ENCODE results near the gene PTPN7.
"Not testable (repeated sequence)": the region's sequence is repeated elsewhere in the genome, so short reads cannot be mapped to it uniquely, and the experiment has no call there.

The PTPN7 gene

DNA sequence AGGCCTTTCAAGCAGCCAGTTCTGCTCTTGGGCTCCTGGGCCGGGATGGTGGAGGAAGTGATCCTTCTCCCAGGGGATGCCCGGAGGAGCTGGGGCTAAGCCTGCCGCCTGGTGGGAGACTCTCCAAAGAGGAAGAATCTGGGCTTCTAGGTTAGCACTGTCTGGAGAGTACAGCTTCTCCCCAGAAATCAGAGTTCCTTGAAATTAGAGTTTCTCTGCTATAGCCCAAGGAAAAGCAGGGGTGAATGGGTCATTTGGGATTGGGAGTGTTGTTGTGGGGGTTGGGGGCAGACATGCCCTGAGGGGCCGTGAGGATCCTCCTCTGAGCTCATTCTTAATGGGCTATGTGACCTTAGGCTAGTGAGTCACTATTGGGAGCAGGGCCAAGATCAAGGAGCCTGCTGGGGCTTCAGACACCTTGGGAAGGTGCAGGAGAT is 39.7 kb upstream of the PTPN7 start:
- H3K27me3 ChIP-seq (ENCODE audit: control insufficient read depth, insufficient read depth, low read length), result no peaks in the 10 kb centered on the region; the same call in 1 of the 2 replicates
- no peak overlapping the region for H3K27ac ChIP-seq (ENCODE audit: low read length)
- H3K4me3 ChIP-seq (ENCODE audit: low read length), result no peak overlapping the region
- WGBS (ENCODE audit: insufficient coverage, insufficient read length), result no CpG with 5 or more reads among the region's 4 CpGs
- H3K9me3 ChIP-seq (ENCODE audit: control insufficient read depth, insufficient read depth, low read length), result no peaks in the 10 kb centered on the region
- H3K36me3 ChIP-seq (ENCODE audit: control insufficient read depth, insufficient read depth, low read length), result no peaks in the 10 kb centered on the region
- DNase-seq (ENCODE audit: low read depth, low spot score), result no peak
- H3K4me1 ChIP-seq (ENCODE audit: control insufficient read depth, insufficient read depth, low read length), result no peaks in the 10 kb centered on the region; the same call in 1 of the 2 replicates

DNA sequence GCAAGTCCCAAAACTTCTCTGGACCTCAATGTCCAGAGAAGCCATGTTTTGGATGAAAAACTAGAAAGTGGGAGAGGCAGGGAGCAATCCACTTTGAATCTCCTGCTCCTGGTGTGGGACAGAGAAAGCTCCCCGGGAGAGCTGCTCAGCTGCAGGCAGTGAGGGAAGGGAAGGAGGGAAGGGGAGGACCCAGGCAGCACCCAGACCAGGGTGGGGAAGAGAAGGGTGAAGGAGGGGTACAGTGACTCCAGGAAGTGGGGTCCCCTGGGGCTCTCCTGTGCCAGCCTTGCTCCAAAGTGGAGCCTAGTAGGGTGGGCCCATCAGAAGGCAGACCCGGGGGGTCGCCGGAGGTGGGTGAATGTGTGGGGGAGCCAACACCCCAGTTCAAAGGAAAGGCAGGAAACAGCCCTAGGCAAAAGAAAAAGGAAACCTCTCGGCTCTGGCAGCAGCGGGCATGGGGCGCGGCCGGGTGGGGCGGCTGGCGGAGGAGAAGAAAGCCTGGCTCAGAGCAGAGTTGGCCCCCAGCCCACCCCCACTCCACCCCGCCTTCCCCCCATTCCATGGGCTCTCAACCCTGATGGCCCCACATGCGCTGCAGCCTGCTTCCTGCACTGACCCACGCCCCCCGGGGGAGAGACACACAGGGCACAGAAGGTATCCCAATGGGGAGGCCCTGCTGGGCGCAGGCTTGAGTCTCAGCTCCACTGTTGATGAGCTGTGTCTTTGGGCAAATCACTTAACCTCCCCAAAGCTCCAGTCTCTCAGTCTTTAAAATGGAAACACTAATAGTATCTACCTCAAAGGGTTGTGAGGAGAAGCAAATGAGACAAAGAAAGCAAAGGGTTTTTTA is 38.9 kb upstream of the PTPN7 start:
- Histone ChIP-seq H3K27me3 (ENCODE audit: control insufficient read depth, insufficient read depth, low read length) (peaks cover 2% of the 10 kb centered on the region; the same call in 1 of the 2 replicates), H3K4me1 (ENCODE audit: control insufficient read depth, insufficient read depth, low read length) (no peaks in the 10 kb centered on the region; the same call in 1 of the 2 replicates), H3K9me3 (ENCODE audit: control insufficient read depth, insufficient read depth, low read length) (no peaks in the 10 kb centered on the region), H3K4me3 (ENCODE audit: low read length) (no peak overlapping the region), H3K36me3 (ENCODE audit: control insufficient read depth, insufficient read depth, low read length) (no peaks in the 10 kb centered on the region), H3K27ac (ENCODE audit: low read length) (no peak overlapping the region)
- DNase-seq (ENCODE audit: low read depth, low spot score), result no peak
- no CpG with 5 or more reads among the region's 16 CpGs for WGBS (ENCODE audit: insufficient coverage, insufficient read length)

DNA sequence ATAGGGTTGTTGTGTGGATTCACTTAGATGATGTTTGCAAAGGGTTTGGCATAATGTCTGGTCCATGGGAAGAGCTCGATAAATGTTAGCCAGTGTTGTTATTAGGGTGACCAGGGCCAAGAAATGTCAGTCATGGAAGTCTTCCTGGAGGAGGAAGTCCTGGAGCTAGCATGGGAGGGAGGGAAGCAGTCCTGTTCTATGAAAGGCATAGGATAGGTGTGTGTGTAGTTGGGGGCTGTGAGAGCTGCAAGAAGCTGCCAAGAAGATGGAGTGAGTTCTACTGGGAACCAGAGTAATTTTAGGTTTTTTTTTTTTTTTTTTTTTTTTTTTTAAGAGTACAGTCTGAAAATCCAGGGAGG is 37.9 kb upstream of the PTPN7 start:
- no peaks in the 10 kb centered on the region for H3K9me3 ChIP-seq (ENCODE audit: control insufficient read depth, insufficient read depth, low read length)
- H3K4me1 ChIP-seq (ENCODE audit: control insufficient read depth, insufficient read depth, low read length), result peaks cover under 1% of the 10 kb centered on the region; the same call in 1 of the 2 replicates
- H3K27me3 ChIP-seq (ENCODE audit: control insufficient read depth, insufficient read depth, low read length), result peaks cover 8% of the 10 kb centered on the region; the same call in 1 of the 2 replicates
- WGBS (ENCODE audit: insufficient coverage, insufficient read length), result no CpG with 5 or more reads among the region's 1 CpG
- H3K36me3 ChIP-seq (ENCODE audit: control insufficient read depth, insufficient read depth, low read length), result no peaks in the 10 kb centered on the region
- no peak overlapping the region for H3K27ac ChIP-seq (ENCODE audit: low read length)
- no peak for DNase-seq (ENCODE audit: low read depth, low spot score)
- no peak overlapping the region for H3K4me3 ChIP-seq (ENCODE audit: low read length)

DNA sequence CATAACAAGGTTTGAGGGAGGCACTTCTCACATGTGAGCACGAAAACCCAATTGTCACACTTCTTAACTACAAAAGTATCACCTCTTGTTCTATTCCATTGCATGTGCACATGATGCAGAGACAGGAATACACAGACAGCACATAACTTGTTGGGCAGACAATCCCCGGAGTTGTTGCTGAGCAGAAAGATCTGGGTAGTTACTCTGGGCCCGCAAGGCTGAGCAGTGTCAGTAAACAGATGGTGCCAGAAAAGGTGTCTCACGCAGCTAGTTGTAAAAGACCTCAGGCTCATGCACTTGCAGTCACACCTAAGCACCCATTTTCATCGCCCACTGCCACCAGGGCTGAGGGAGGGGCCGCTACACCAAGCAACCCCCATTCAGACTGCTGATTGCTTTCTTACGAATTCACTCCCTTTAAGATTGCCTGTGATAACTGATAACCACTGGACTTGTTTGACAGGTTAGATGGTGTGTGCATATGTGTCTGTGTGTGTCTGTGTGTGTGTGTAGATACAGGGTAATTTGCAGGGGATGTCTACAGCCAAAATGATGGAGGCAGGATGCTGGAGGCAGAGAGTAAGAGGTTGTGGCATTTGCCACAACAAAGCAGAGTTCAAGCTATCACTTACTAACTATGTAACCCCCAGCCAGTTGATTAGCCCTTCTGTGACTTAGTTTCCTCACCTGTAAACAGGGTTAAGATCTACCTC is 37.4 kb upstream of the PTPN7 start:
- whole genome bisulfite sequencing (ENCODE audit: insufficient coverage, insufficient read length), result no CpG with 5 or more reads among the region's 7 CpGs
- H3K9me3 ChIP-seq (ENCODE audit: control insufficient read depth, insufficient read depth, low read length), result no peaks in the 10 kb centered on the region
- H3K4me3 ChIP-seq (ENCODE audit: low read length), result no peak overlapping the region
- DNase-seq (ENCODE audit: low read depth, low spot score), result no peak
- peaks cover 12% of the 10 kb centered on the region; the same call in 1 of the 2 replicates for H3K27me3 ChIP-seq (ENCODE audit: control insufficient read depth, insufficient read depth, low read length)
- no peaks in the 10 kb centered on the region for H3K36me3 ChIP-seq (ENCODE audit: control insufficient read depth, insufficient read depth, low read length)
- H3K27ac ChIP-seq (ENCODE audit: low read length), result no peak overlapping the region
- peaks cover 3% of the 10 kb centered on the region; the same call in 1 of the 2 replicates for H3K4me1 ChIP-seq (ENCODE audit: control insufficient read depth, insufficient read depth, low read length)

DNA sequence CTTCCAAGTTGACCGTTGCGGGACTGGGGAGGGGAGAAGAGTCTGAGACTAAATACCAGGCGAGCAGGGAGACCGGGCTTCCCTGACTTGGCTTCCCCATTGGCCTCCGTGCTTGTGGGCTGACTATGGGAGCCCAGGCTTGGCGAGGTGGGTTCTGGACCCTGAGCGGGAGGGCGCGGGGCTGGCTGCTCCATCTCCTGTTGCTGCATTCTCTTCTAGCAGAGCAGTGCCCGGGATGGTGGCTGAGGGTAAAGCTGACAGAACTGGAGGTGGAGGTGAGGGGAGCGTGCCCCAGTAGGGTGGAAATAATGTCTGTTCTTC is 33.9 kb upstream of the PTPN7 start:
- H3K27ac ChIP-seq (ENCODE audit: low read length), result no peak overlapping the region
- peaks cover 12% of the 10 kb centered on the region; the same call in 1 of the 2 replicates for H3K27me3 ChIP-seq (ENCODE audit: control insufficient read depth, insufficient read depth, low read length)
- H3K4me3 ChIP-seq (ENCODE audit: low read length), result no peak overlapping the region; the same call in 1 of the 2 replicates
- H3K36me3 ChIP-seq (ENCODE audit: control insufficient read depth, insufficient read depth, low read length), result no peaks in the 10 kb centered on the region
- H3K4me1 ChIP-seq (ENCODE audit: control insufficient read depth, insufficient read depth, low read length), result peaks cover 3% of the 10 kb centered on the region; the same call in 1 of the 2 replicates
- WGBS (ENCODE audit: insufficient coverage, insufficient read length), result no CpG with 5 or more reads among the region's 11 CpGs
- DNase-seq (ENCODE audit: low read depth, low spot score), result no peak
- H3K9me3 ChIP-seq (ENCODE audit: control insufficient read depth, insufficient read depth, low read length), result no peaks in the 10 kb centered on the region

DNA sequence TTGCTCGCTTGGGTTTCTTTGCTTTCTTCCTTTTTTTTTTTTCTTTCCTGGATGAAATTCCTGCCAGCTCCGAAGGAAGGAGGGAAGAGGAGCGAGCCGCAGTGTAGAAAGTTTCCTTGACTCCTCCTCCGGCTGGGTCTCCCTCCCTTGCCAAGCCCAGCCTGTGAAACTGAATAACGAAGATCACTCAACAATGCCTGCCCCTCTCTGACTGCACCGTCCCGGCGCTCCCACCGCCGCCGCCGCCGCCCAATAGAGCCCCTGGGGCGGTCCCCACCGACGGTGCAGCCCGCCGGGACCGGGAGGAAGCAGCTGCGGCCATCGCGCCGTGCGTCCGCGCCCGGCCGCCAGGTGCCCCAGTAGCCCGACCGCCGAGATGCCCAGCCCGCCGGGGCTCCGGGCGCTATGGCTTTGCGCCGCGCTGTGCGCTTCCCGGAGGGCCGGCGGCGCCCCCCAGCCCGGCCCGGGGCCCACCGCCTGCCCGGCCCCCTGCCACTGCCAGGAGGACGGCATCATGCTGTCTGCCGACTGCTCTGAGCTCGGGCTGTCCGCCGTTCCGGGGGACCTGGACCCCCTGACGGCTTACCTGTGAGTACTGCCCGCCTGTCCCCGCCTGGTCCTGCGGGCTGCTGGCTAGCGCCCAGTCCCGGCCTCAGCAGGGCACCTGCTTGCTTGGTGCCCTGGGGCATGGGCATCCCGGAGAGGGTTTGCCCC is 33.4 kb upstream of the PTPN7 start, which contains the start of gene LGR6:
Gene LGR6, plus strand, starts transcription at position 186 of the 714 bp plus-strand sequence. Its CDS starts 191 bp downstream, at position 377.
- peaks cover 3% of the 10 kb centered on the region; the same call in 1 of the 2 replicates for H3K4me1 ChIP-seq (ENCODE audit: control insufficient read depth, insufficient read depth, low read length)

DNA sequence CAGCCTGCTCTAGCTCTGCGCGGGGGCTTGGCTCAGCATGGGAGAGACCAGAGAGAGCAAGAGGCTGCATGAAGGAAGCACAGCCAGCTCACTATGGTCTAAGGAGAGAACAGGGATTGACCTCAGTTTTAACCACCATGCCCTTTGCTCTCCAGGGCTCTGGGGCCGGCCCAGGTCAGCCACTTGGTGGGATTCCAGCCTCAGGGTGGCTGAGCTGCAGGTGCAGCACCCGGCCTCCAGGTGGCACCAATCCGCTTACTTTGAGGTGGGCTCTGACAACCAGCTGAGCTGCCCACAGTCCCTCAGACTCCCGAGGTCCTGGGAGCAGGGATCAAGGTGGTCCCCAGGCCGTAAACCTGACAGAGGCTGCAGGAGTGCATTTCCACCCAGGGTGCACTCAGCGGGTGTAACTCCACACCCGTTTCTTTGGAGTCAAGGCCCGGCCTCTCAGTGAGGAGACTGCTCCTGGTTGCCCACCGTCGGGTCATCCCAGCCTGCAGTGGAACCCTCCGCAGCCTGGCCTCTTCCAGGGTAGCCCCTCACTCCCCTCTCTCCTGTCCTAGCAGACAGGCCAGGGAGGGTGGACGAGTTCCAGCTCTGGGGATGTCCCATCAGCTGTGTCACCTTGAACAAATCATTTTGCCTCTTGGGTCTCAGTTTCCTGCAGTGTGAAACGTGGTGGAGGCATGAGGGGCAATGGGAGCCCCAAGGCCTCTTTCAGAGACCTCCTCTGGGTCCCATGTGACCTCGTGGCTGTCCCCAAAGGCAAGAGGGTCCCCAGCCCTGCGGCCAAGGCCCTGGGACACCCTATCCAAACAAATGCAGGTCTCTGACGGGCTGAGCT is 32.6 kb upstream of the PTPN7 start:
- peaks cover 3% of the 10 kb centered on the region; the same call in 1 of the 2 replicates for H3K4me1 ChIP-seq (ENCODE audit: control insufficient read depth, insufficient read depth, low read length)
- no peaks in the 10 kb centered on the region for H3K36me3 ChIP-seq (ENCODE audit: control insufficient read depth, insufficient read depth, low read length)
- peaks cover 12% of the 10 kb centered on the region; the same call in 1 of the 2 replicates for H3K27me3 ChIP-seq (ENCODE audit: control insufficient read depth, insufficient read depth, low read length)
- H3K27ac ChIP-seq (ENCODE audit: low read length), result no peak overlapping the region
- no peaks in the 10 kb centered on the region for H3K9me3 ChIP-seq (ENCODE audit: control insufficient read depth, insufficient read depth, low read length)
- H3K4me3 ChIP-seq (ENCODE audit: low read length), result no peak overlapping the region; the same call in 1 of the 2 replicates
- WGBS (ENCODE audit: insufficient coverage, insufficient read length), result no CpG with 5 or more reads among the region's 18 CpGs
- DNase-seq (ENCODE audit: low read depth, low spot score), result no peak

More for the DNA sequence above, 33.4 kb upstream of the PTPN7 start, which contains the start of gene LGR6:
- Histone ChIP-seq H3K4me3 (ENCODE audit: low read length) (peak within 1 kb of the TSS; percentile 39; the same call in 1 of the 2 replicates), H3K27me3 (ENCODE audit: control insufficient read depth, insufficient read depth, low read length) (peaks cover 12% of the 10 kb centered on the region; the same call in 1 of the 2 replicates), H3K36me3 (ENCODE audit: control insufficient read depth, insufficient read depth, low read length) (no peaks in the 10 kb centered on the region), H3K9me3 (ENCODE audit: control insufficient read depth, insufficient read depth, low read length) (no peaks in the 10 kb centered on the region), H3K27ac (ENCODE audit: low read length) (no peak within 1 kb of the TSS)
- no peak for DNase-seq (ENCODE audit: low read depth, low spot score)
- no CpG with 5 or more reads among the region's 61 CpGs for WGBS (ENCODE audit: insufficient coverage, insufficient read length)

DNA sequence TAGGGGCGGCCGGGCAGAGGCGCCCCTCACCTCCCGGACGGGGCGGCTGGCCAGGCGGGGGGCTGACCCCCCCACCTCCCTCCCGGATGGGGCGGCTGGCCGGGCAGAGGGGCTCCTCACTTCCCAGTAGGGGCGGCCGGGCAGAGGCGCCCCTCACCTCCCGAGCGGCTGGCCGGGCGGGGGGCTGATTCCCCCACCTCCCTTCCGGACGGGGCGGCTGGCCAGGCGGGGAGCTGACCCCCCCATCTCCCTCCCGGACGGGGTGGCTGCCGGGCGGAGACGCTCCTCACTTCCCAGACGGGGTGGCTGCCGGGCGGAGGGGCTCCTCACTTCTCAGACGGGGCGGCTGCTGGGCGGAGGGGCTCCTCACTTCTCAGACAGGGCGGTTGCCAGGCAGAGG is 31.0 kb upstream of the PTPN7 start:
- not testable (repeated sequence) for DNase-seq (ENCODE audit: low read depth, low spot score); H3K4me3 ChIP-seq (ENCODE audit: low read length); H3K27ac ChIP-seq (ENCODE audit: low read length); H3K36me3 ChIP-seq (ENCODE audit: control insufficient read depth, insufficient read depth, low read length); H3K9me3 ChIP-seq (ENCODE audit: control insufficient read depth, insufficient read depth, low read length); H3K4me1 ChIP-seq (ENCODE audit: control insufficient read depth, insufficient read depth, low read length)
- peaks cover 12% of the 10 kb centered on the region; the same call in 1 of the 2 replicates for H3K27me3 ChIP-seq (ENCODE audit: control insufficient read depth, insufficient read depth, low read length)
- WGBS (ENCODE audit: insufficient coverage, insufficient read length), result no CpG with 5 or more reads among the region's 33 CpGs

DNA sequence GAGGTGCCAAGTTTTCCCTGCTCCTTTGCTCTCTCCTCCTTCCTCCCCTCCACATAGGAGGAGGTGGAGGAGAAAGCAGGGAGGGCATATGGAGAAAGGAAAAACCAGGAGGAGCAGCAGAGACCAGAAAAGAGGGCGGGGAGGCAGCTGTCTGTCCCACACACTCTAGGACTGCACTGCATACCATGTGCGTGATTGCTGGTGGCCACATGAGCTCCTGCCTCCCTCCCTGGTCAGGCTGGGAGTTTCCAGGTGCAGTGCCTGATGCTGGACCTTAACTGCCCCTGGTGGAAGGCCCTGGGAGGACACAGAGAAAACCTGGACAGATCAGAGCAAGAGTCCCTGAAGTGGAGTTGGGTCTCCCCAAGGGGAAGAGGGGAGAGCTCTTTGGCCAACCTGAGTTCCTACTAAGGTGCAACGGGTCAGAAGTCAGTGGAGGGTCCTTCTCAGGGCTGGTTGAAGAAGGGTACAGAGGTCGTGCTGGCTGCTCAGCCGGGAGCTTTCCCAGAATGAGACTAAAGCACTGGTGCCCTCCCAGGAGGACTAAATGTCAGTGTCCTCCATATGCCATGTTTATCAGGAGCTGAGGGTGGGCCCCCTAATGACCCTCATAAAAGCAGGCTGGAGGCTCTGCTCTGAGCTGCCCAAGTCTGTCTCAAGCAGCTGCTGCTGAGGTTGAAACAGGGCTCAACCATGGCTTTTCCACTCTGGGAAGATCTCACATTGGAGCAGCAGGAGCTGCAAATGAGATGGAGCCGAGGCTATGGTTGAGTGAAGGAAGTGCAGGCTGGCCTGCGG is 29.7 kb upstream of the PTPN7 start:
- Histone ChIP-seq H3K27me3 (ENCODE audit: control insufficient read depth, insufficient read depth, low read length) (peaks cover 12% of the 10 kb centered on the region; the same call in 1 of the 2 replicates), H3K36me3 (ENCODE audit: control insufficient read depth, insufficient read depth, low read length) (no peaks in the 10 kb centered on the region), H3K4me3 (ENCODE audit: low read length) (no peak overlapping the region), H3K4me1 (ENCODE audit: control insufficient read depth, insufficient read depth, low read length) (peaks cover 3% of the 10 kb centered on the region; the same call in 1 of the 2 replicates), H3K9me3 (ENCODE audit: control insufficient read depth, insufficient read depth, low read length) (no peaks in the 10 kb centered on the region), H3K27ac (ENCODE audit: low read length) (no peak overlapping the region)
- WGBS (ENCODE audit: insufficient coverage, insufficient read length), result no CpG with 5 or more reads among the region's 7 CpGs
- DNase-seq (ENCODE audit: low read depth, low spot score), result no peak
